ENCODE measurements around the gene REM2. TPM values are rescaled to one million over a fixed set of nuclear protein-coding genes. Genes with fewer than 3 reads are reported as not detected.

Gene REM2
- total and polyA plus RNA-seq, 2 of the 4 experiments (the other 2 are of a cell fraction) = under 0.01 to 0.07 TPM

DNA sequence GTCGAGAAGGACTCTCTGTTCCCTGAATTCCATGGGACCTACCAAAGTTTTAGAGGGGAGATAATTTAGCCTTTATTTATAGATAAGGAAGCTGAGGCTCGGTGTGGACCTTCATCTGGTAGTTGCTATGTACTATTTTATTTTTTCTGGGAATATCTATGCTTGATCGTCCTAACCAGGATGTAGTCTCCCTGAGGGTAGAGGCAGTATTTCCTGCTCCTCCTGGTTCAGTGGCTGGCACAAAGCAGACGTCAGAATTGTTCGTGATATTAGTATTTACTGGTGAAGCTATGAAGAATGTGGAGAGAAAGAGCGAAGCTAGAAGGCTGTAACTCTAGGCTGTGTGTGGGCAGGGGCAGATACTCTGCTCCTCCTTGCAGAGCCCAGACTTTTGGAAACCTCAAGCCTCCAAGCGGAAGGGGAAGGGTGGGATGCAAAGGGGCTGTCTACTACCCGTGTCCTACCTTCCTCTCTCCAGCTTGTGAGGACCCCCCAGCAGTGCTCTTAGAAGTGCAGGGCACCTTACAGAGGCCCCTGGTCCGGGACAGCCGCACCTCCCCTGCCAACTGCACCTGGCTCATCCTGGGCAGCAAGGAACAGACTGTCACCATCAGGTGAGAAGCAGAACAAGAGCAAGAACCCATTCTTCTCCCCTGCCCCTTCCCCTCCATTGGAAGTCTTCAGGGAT is 10.0 kb upstream of the REM2 start:
- Histone ChIP-seq H3K4ac (ENCODE audit: low read depth, low read length) (peak overlapping the region; percentile 51), H4K8ac (ENCODE audit: low read depth in 2 of 2, low read length in 2 of 2) (peak overlapping the region; percentile 4 to 27; a peak in 2 of 4 replicates), H3K36me3 (ENCODE audit: control insufficient read depth, insufficient read depth, low read length) (peaks cover 38% of the 10 kb centered on the region), H3K23ac (ENCODE audit: low read depth, low read length) (peak overlapping the region; percentile 50), H2AK9ac (replicated peaks; ENCODE audit: low read depth, low read length, poor library complexity) (peak overlapping the region; percentile 97), H2AK5ac (ENCODE audit: low read depth, low read length) (peak overlapping the region; percentile 41), H3K9me3 (ENCODE audit: control insufficient read depth, insufficient read depth, low read length) (no peaks in the 10 kb centered on the region), H4K91ac (ENCODE audit: insufficient read depth, low read depth, low read length) (peak overlapping the region; percentile 12; the same call in 1 of the 2 replicates), H4K5ac (ENCODE audit: low read depth, low read length) (no peak overlapping the region; the same call in 1 of the 2 replicates), H3K79me1 (ENCODE audit: low read depth in 1 of 2, low read length in 2 of 2) (peaks cover 20 to 32% of the 10 kb centered on the region in 2 experiments; a peak in 3 of 4 replicates), H3K27me3 (ENCODE audit: control insufficient read depth, insufficient read depth, low read length) (no peaks in the 10 kb centered on the region), H2AFZ (replicated peaks; ENCODE audit: low read length, poor library complexity) (peak overlapping the region; percentile 46), H2BK15ac (ENCODE audit: low read depth, low read length) (0 out of 3 replicates have a peak overlapping the region, but pooled peaks have one; percentile 2), H3K27ac (ENCODE audit: insufficient read depth, low read length) (peak overlapping the region; percentile 77), H2BK5ac (ENCODE audit: low read depth, low read length, poor library complexity, severe bottlenecking) (peak overlapping the region; percentile 84), H2BK120ac (ENCODE audit: low read depth, low read length) (peak overlapping the region; percentile 7; the same call in 1 of the 2 replicates), H2BK20ac (ENCODE audit: low read depth, low read length) (no peak overlapping the region; the same call in 1 of the 2 replicates), H3K56ac (ENCODE audit: extremely low read depth, insufficient read depth, low read length) (peak overlapping the region; percentile 52), H3K14ac (replicated peaks; ENCODE audit: low read depth, low read length) (peak overlapping the region; percentile 73), H3K4me1 (ENCODE audit: control insufficient read depth, insufficient read depth, low read length) (peaks cover 3% of the 10 kb centered on the region; the same call in 1 of the 2 replicates), H3K4me3 (ENCODE audit: insufficient read depth, low read depth, low read length) (peak overlapping the region; percentile 79), H4K20me1 (ENCODE audit: insufficient read depth, low read length) (peaks cover 9% of the 10 kb centered on the region), H3K9me1 (ENCODE audit: insufficient read depth, low read length) (0 out of 2 replicates have a peak, but pooled peaks cover 3% of the 10 kb centered on the region), H3K4me2 (ENCODE audit: low read depth, low read length) (peak overlapping the region; percentile 90), H3K18ac (ENCODE audit: low read depth, low read length) (peak overlapping the region; percentile 21; the same call in 1 of the 2 replicates), H3K9ac (ENCODE audit: low read depth, low read length) (peak overlapping the region; percentile 92)
- ATAC-seq (ENCODE audit: low read depth) = peak; percentile 2
- WGBS, 2 experiments (ENCODE audit: extremely low coverage in 2 of 2, insufficient read length in 1 of 2) = 90% methylated on average over 2 of the region's 10 CpGs; no CpG with 5 or more reads in 1 of the 2 experiments
- dilution Hi-C loops (cut with HindIII; ENCODE audit: low sequenced_read_pairs, unreplicated experiment) (no loop called here), intact Hi-C loops (cut with micrococcal nuclease) (loop anchor here (1.0 to 5.0 kb wide), 4 partner anchors 14 to 109 kb away; partner anchors contain the start of gene AJUBA), in situ Hi-C loops (cut with MboI; ENCODE audit: low sequenced_read_pairs) (loop anchor here (25.0 kb wide), 1 partner anchor 486 kb away; no protein-coding TSS in a partner anchor)
- ChIA-PET CTCF (interaction anchor here (0.6 to 1.9 kb wide), 9 partner anchors 8 to 323 kb away, joined by 3 to 10 read pairs (median 5); partner anchors contain the start of gene REM2), POLR2A (ENCODE audit: unreplicated experiment) (interaction anchor here (0.6 to 0.7 kb wide), 2 partner anchors 54 to 671 kb away, joined by 3 to 9 read pairs; no protein-coding TSS in a partner anchor)
- DNase-seq = no peak
- BruUV-seq (replicated peaks) = no TSS peak
- no peak for TF ChIP-seq MXI1 (IDR thresholded peaks at IDR 0.05; ENCODE audit: borderline replicate concordance, low read depth, low read length)
- TF ChIP-seq FOS (IDR thresholded peaks at IDR 0.05; ENCODE audit: low read depth, low read length) = no peak
- no peak for TF ChIP-seq MAFK (IDR thresholded peaks at IDR 0.05; ENCODE audit: low read depth, low read length)
- no peak for TF ChIP-seq POLR2A (IDR thresholded peaks at IDR 0.05; ENCODE audit: low read depth, low read length)
- no peak for TF ChIP-seq RFX5 (IDR thresholded peaks at IDR 0.05; ENCODE audit: low read depth, low read length)
- TF ChIP-seq NFE2L2 (IDR thresholded peaks at IDR 0.05; ENCODE audit: low read depth, low read length) = no peak
- no peak for TF ChIP-seq CTCF (conservative IDR thresholded peaks at IDR 0.05; ENCODE audit: low read depth, low read length)
- no peak for TF ChIP-seq MAZ (IDR thresholded peaks at IDR 0.05; ENCODE audit: borderline replicate concordance, low read depth, low read length)
- no peak for TF ChIP-seq RCOR1 (IDR thresholded peaks at IDR 0.05; ENCODE audit: insufficient replicate concordance, low read length)
- no peak for TF ChIP-seq USF2 (IDR thresholded peaks at IDR 0.05; ENCODE audit: low read depth, low read length)
- TF ChIP-seq, protein P1, sequence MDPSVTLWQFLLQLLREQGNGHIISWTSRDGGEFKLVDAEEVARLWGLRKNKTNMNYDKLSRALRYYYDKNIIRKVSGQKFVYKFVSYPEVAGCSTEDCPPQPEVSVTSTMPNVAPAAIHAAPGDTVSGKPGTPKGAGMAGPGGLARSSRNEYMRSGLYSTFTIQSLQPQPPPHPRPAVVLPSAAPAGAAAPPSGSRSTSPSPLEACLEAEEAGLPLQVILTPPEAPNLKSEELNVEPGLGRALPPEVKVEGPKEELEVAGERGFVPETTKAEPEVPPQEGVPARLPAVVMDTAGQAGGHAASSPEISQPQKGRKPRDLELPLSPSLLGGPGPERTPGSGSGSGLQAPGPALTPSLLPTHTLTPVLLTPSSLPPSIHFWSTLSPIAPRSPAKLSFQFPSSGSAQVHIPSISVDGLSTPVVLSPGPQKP (IDR thresholded peaks at IDR 0.05; ENCODE audit: borderline replicate concordance, low read depth, low read length) = no peak
- no peak for TF ChIP-seq BHLHE40 (IDR thresholded peaks at IDR 0.05; ENCODE audit: low read depth, low read length)
- no peak for TF ChIP-seq SMC3 (IDR thresholded peaks at IDR 0.05; ENCODE audit: low read depth, low read length)
